Mesodermal cell (in vitro differentiated cells): ENCODE data around the gene ANKRD36.
"Not testable (repeated sequence)": the region's sequence is repeated elsewhere in the genome, so short reads cannot be mapped to it uniquely, and the experiment has no call there.

ENCODE experiments used
- H3K27ac ChIP-seq: 2 replicates; pipeline ENCODE4 v1.7.0; 2013; ENCODE audit warnings: mild to moderate bottlenecking, low read depth, low read length, moderate library complexity; ENCODE audit not compliant: severe bottlenecking
- H3K36me3 ChIP-seq: 2 replicates; pipeline ENCODE4 v1.7.1; 2013; ENCODE audit warnings: mild to moderate bottlenecking, low read length, moderate library complexity; ENCODE audit not compliant: control insufficient read depth, insufficient read depth
- H3K4me1 ChIP-seq: one replicate; pipeline ENCODE4 v1.7.1; 2013; ENCODE audit warnings: mild to moderate bottlenecking, low read length; ENCODE audit not compliant: insufficient read depth, control insufficient read depth, poor library complexity, severe bottlenecking
- H3K4me3 ChIP-seq: 2 replicates; pipeline ENCODE4 v1.7.0; 2013; ENCODE audit warnings: low read length, control low read depth, mild to moderate bottlenecking; ENCODE audit not compliant: insufficient read depth, poor library complexity, severe bottlenecking; ENCODE audit errors: extremely low read depth
- H3K9me3 ChIP-seq: 2 replicates; pipeline ENCODE4 v1.7.1; 2013; ENCODE audit warnings: mild to moderate bottlenecking, low read length, moderate library complexity; ENCODE audit not compliant: control insufficient read depth
- WGBS, 2 experiments: methylation state at CpG; one replicate each; pipeline ENCODE4 v1.1.5; 2013; ENCODE audit warnings: missing lambda C conversion rate in 2 of 2; ENCODE audit not compliant: insufficient coverage in 2 of 2; 5-methylcytosine and 5-hydroxymethylcytosine counted together

The ANKRD36 gene

DNA sequence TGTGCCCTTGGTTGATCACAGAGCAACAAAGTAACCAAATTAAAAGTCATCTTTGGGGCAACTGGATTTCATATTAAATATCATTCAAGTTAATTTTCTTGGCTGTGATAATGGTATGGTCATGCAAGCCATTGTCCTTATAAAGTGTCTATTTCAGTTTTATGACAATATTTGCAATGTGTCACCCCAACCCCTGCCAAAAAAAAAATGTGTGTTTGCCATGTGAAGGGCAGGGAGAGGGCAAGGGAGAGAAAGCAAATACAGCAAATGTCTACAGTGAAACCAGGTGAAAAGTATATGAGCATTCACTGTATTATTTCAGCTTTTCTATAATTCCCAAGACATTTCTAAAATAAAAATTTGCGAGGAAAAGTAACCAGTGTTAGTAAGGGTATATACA, 24.2 kb upstream of the ANKRD36 start:
- not testable (repeated sequence) for H3K4me3 ChIP-seq, H3K36me3 ChIP-seq, H3K27ac ChIP-seq, H3K4me1 ChIP-seq, H3K9me3 ChIP-seq
- no CpG with 5 or more reads among the region's 1 CpG for WGBS, 2 experiments

- H3K27ac ChIP-seq, H3K4me3 ChIP-seq, H3K9me3 ChIP-seq, H3K36me3 ChIP-seq, H3K4me1 ChIP-seq: not testable (repeated sequence)
- WGBS, 2 experiments = 100% methylated on average over 1 of the region's 2 CpGs; no CpG with 5 or more reads in 1 of the 2 experiments
These were observed 20.0 kb upstream of the ANKRD36 start for GRCh38 chr2:97092946-97093345.

DNA sequence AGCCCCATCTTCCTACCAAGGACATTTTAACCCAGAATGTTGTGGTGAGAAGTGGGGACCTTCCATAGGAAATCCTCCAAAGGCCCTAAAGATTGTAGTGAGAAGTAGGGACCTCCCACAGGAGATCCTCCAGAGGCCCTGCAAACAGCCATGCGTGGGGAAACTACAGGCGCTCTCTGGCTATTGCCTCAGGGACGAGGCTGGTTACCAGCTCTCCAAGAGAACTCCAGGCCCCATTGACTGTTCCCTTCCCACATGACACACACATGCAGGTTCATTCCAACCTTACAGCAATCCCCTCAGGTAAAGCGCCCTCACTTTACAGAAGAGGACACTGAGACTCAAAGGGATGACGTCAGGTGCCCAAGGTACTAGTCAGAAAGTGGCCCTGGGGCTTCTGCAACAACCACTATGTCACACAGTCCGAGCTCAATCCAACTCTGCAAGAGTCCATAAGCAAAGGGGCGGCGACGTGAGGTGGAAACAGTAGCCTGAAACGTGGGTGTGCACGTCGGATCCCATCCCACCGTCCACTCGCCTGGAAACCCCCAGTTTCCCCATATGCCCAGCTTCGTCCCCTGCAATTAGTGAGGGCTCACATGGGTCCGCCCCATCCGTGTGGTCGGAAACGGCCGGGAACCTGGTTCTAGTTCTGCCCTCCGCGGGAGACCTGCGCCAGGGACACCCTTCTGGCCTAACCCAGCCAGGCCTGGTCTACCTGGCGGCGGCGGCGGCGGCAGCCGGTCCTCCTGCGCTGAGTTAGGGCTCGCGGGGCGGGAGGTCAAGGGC, 18.8 kb upstream of the ANKRD36 start:
- H3K4me3 ChIP-seq = peak overlapping the region; percentile 30
- 60 to 70% methylated on average over 1 to 2 of the region's 33 CpGs for WGBS, 2 experiments
- H3K36me3 ChIP-seq, H3K27ac ChIP-seq, H3K4me1 ChIP-seq, H3K9me3 ChIP-seq: not testable (repeated sequence)

- 9 to 38% methylated on average over 3 to 17 of the region's 48 CpGs for WGBS, 2 experiments
- not testable (repeated sequence) for H3K36me3 ChIP-seq, H3K4me1 ChIP-seq, H3K9me3 ChIP-seq, H3K27ac ChIP-seq
- H3K4me3 ChIP-seq = peak within 1 kb of the TSS; percentile 30
These were observed 18.0 kb upstream of the ANKRD36 start, which contains the start of gene FAHD2B for GRCh38 chr2:97094772-97095611. TSS of gene FAHD2B (minus strand) at chr2:97094882. CDS start at chr2:97091706, 3,176 bp downstream.

DNA sequence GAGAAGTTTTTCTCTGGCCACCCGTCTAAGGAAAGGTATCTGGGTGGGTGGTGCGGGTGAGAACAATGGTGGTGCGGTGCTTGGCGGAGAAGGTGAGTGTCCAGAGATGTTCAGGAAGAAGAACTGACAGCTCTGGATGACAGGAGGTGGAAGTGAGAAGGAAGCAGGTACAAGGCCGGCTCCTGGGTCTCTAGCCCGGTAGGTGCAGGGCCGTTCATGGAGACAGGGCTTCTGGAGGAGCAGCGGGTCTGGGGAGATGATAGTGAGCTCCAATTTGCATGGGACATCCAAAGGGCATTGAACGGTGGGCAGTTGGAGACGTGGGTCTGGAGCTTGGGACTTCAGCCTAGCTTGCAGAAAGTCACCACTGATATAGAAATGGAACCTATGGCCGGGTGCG, 17.3 kb upstream of the ANKRD36 start:
- no peaks in the 10 kb centered on the region for H3K36me3 ChIP-seq
- H3K4me3 ChIP-seq = peak overlapping the region; percentile 30
- 89% methylated on average over 11 to 12 of the region's 12 CpGs for WGBS, 2 experiments
- no peaks in the 10 kb centered on the region for H3K9me3 ChIP-seq
- H3K27ac ChIP-seq = no peak overlapping the region
- peaks cover 6% of the 10 kb centered on the region for H3K4me1 ChIP-seq

DNA sequence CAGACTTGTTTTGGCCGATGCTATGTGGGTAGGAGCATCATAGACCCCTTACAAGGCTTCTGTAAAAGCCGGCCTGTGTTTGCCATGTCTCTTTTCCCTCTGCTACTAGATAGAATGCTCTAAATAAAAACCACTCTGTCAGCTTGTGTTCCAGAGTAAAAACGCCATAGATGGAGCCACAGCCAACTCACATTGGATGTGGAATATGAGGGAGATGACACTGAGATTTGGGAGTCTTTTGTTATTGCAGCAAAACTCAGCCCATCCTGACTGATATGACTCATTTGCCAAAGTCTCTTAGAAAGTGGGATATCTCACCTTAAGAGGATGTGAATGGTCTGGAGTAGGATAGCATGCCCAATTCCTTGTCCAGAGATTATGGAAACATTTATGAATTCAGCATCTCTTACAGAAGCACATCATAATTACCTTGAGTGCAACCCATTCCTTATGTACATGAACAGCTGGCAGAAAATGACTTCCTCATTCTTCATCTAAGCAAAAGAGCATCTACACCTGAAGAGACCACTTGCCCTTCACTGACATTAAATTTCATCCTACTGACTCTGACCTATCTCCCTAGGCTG, 14.1 kb upstream of the ANKRD36 start:
- H3K27ac ChIP-seq, H3K9me3 ChIP-seq, H3K36me3 ChIP-seq, H3K4me1 ChIP-seq, H3K4me3 ChIP-seq: not testable (repeated sequence)
- 77 to 100% methylated on average over 1 to 2 of the region's 3 CpGs for WGBS, 2 experiments

DNA sequence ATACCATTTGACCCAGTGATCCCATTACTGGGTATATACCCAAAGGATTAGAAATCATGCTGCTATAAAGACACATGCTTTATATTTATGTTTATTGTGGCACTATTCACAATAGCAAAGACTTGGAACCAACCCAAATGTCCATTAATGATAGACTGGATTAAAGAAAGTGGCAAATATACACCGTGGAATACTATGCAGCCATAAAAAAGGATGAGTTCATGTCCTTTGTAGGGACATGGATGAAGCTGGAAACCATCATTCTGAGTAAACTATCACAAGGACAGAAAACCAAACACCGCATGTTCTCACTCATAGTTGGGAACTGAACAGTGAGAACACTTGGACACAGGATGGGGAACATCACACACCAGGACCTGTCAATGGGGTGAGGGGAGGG, 6.1 kb upstream of the ANKRD36 start:
- no CpG with 5 or more reads among the region's 2 CpGs for WGBS, 2 experiments
- not testable (repeated sequence) for H3K27ac ChIP-seq, H3K4me3 ChIP-seq, H3K9me3 ChIP-seq, H3K4me1 ChIP-seq, H3K36me3 ChIP-seq

DNA sequence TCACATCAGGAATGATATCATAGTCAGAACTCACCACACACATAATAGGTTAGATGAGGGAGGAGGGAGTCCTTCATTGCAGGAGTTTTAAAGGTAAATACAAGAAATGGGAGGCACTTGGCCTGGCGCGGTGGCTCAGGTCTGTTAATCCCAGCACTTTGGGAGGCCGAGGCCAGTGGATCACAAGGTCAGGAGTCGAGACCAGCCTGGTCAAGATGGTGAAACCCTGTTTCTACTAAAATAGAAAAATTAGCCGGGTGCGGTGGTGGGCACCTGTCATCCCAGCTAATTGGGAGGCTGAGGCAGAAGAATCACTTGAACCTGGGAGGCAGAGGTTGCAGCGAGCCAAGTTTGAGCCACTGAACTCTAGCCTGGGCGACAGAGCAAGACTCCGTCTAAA, 1.7 kb upstream of the ANKRD36 start:
- not testable (repeated sequence) for H3K4me1 ChIP-seq, H3K9me3 ChIP-seq, H3K27ac ChIP-seq, H3K36me3 ChIP-seq, H3K4me3 ChIP-seq
- WGBS, 2 experiments = 83 to 87% methylated on average over 6 to 8 of the region's 9 CpGs

DNA sequence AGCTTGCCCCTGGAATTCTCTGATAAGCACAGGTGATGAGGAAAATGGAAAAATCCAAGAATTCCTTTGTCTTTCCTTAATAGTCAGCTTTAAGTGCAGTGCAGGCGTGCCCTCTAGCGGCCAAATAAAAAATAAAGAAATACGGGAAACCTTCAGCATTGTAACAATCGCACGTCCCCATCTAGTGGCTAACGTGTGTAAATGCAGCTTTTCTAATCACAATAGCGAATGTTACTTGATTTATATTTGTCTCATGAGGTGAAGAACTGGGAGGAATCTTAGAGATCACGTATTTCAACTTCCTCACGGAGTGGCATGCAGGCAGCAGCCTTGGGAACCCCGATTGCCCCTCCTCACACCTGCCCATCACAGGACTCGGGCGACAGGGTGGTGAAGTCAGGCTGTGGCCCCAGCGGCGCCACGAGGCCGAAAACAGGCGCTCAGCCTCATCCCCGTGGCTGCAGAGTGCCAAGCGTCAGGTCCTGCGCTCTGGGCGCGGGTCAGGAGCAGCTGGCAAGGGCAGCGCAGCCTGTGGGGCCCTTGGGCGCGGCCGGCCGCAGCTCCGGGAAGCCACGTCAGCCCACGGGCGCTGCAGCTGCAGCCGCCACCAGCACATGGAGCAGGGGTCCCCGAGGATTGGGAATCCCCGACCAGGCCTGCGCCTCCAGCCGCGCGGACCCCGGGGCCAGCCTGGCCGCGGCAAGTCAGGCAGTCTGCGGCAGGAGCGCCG, 468 bp upstream of the ANKRD36 start:
- peak overlapping the region; percentile 69 for H3K27ac ChIP-seq
- WGBS, 2 experiments = 0 to 2% methylated on average over 10 to 12 of the region's 44 CpGs

DNA sequence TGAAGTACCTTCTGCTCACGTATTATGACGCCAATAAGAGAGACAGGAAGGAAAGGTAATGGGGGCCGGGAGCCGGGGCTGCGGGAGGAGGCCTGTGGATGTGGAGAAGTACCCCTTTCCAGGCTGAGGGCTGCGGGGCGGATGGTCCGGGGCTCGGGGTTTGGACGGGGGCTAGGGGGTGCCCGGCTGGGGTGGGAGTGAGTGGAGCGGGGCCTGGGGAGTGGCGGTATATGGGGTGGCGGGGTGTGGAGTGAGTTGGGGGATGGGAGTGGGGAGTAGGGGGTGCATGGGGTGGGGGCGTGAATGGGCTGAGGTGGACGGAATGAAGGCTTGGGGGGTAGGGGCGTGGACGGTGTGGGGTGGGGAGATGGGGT, 916 bp downstream of the ANKRD36 start:
- not testable (repeated sequence) for H3K36me3 ChIP-seq, H3K4me1 ChIP-seq, H3K9me3 ChIP-seq
- WGBS, 2 experiments = no CpG with 5 or more reads among the region's 18 CpGs
- Histone ChIP-seq H3K27ac (peak overlapping the region; percentile 49), H3K4me3 (peak overlapping the region; percentile 54)

More for the DNA sequence above, 468 bp upstream of the ANKRD36 start:
- H3K4me1 ChIP-seq, H3K9me3 ChIP-seq, H3K36me3 ChIP-seq: not testable (repeated sequence)
- peak overlapping the region; percentile 54 for H3K4me3 ChIP-seq
